ENCODE results near the gene CHST11.

Gene CHST11

DNA sequence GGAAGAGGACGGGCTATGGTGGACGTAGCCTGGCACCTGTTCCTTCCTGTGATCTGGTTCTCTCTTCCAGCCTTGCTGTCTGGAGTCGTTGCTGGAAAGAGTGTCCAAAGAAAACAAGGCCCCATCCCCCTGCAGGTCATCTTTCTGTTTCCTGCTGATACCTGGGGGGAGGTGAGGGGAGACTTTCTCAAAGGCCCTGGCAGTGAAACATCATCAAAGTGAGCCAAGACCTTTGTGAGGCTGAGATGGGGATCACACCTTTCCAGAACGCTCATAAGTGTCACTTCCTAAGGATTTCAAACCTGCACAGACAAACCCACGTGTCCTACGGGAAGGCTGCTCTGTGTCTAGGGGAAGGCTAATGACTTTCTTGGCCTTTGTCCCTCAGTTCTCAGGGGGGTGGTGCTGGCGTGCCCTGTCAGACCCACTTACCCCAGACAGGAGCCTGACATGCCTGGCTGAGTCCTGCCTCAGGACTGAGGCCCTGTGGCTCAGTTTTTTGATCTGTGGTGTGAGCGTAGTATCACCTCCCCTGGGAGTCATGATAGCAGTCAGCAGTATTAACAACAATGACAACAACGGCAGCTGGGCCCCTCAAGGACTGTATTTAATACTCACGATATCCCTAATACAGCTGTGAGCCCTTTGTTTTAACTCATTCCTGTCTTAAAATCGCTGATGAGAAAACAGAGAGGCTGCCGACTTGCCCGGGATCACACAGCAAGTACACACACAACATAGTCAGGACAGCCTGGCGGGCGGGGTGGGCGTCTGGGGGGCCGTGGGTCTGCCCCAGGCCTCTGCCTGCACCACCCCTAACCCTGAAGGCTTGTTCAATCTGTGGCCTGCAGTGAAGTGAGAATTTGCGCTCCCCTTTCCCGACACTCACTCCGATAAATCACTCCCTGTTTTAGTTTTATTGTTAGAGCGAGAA, 266.1 kb downstream of the CHST11 start:
- H3K4me2 ChIP-seq (ENCODE audit: low read depth, low read length, poor library complexity, severe bottlenecking): no peak overlapping the region
- H3K27ac ChIP-seq (ENCODE audit: low read depth, low read length): no peak overlapping the region
- no peaks in the 10 kb centered on the region for H3K79me2 ChIP-seq (ENCODE audit: insufficient read depth, low read length)
- H3K9ac ChIP-seq (ENCODE audit: low read length): no peak overlapping the region
- no peaks in the 10 kb centered on the region for H3K27me3 ChIP-seq (ENCODE audit: low read length)
- H3K36me3 ChIP-seq (ENCODE audit: low read length): no peaks in the 10 kb centered on the region
- H3K4me3 ChIP-seq (ENCODE audit: insufficient read depth, low read length, poor library complexity, severe bottlenecking): no peak overlapping the region
- H2AFZ ChIP-seq (ENCODE audit: low read depth, low read length, severe bottlenecking): no peak overlapping the region
- no peaks in the 10 kb centered on the region for H3K9me2 ChIP-seq (replicated peaks; ENCODE audit: insufficient read depth, low read length)
- H3F3A ChIP-seq (ENCODE audit: insufficient read depth): no peaks in the 10 kb centered on the region
- H4K20me1 ChIP-seq (ENCODE audit: low read depth, low read length): no peaks in the 10 kb centered on the region
- no peaks in the 10 kb centered on the region for H3K9me3 ChIP-seq (ENCODE audit: insufficient read depth, low read length)
- no peak for TF ChIP-seq EZH2phosphoT487 (conservative IDR thresholded peaks at IDR 0.05; ENCODE audit: low read length)
- TF ChIP-seq CTCF (IDR thresholded peaks at IDR 0.05; ENCODE audit: insufficient read depth, low read length, poor library complexity, severe bottlenecking): no peak

GRCh38 chr12:104723895-104724294, 267.1 kb downstream of the CHST11 start:
- no peaks in the 10 kb centered on the region for H3K9me2 ChIP-seq (replicated peaks; ENCODE audit: insufficient read depth, low read length)
- no peak overlapping the region for H3K9ac ChIP-seq (ENCODE audit: low read length)
- TF ChIP-seq EZH2phosphoT487 (conservative IDR thresholded peaks at IDR 0.05; ENCODE audit: low read length): no peak
- no peak for TF ChIP-seq CTCF (IDR thresholded peaks at IDR 0.05; ENCODE audit: insufficient read depth, low read length, poor library complexity, severe bottlenecking)
- no peaks in the 10 kb centered on the region for H3K36me3 ChIP-seq (ENCODE audit: low read length)
- H3K4me2 ChIP-seq (ENCODE audit: low read depth, low read length, poor library complexity, severe bottlenecking): no peak overlapping the region
- H3K27me3 ChIP-seq (ENCODE audit: low read length): no peaks in the 10 kb centered on the region
- no peaks in the 10 kb centered on the region for H3K9me3 ChIP-seq (ENCODE audit: insufficient read depth, low read length)
- H3K79me2 ChIP-seq (ENCODE audit: insufficient read depth, low read length): no peaks in the 10 kb centered on the region
- no peak overlapping the region for H2AFZ ChIP-seq (ENCODE audit: low read depth, low read length, severe bottlenecking)
- no peaks in the 10 kb centered on the region for H4K20me1 ChIP-seq (ENCODE audit: low read depth, low read length)
- no peaks in the 10 kb centered on the region for H3F3A ChIP-seq (ENCODE audit: insufficient read depth)
- no peak overlapping the region for H3K4me3 ChIP-seq (ENCODE audit: insufficient read depth, low read length, poor library complexity, severe bottlenecking)
- no peak overlapping the region for H3K27ac ChIP-seq (ENCODE audit: low read depth, low read length)

- Histone ChIP-seq H3K9ac (ENCODE audit: low read length) (no peak overlapping the region), H3K27ac (ENCODE audit: low read depth, low read length) (no peak overlapping the region), H4K20me1 (ENCODE audit: low read depth, low read length) (no peaks in the 10 kb centered on the region)
Observed at GRCh38 chr12:104724992-104725585, 268.3 kb downstream of the CHST11 start.

More at GRCh38 chr12:104724992-104725585, 268.3 kb downstream of the CHST11 start:
- H3K4me2 ChIP-seq (ENCODE audit: low read depth, low read length, poor library complexity, severe bottlenecking): no peak overlapping the region
- H3K9me3 ChIP-seq (ENCODE audit: insufficient read depth, low read length): no peaks in the 10 kb centered on the region
- no peaks in the 10 kb centered on the region for H3K27me3 ChIP-seq (ENCODE audit: low read length)
- H3K79me2 ChIP-seq (ENCODE audit: insufficient read depth, low read length): no peaks in the 10 kb centered on the region
- no peaks in the 10 kb centered on the region for H3F3A ChIP-seq (ENCODE audit: insufficient read depth)
- H3K4me3 ChIP-seq (ENCODE audit: insufficient read depth, low read length, poor library complexity, severe bottlenecking): no peak overlapping the region
- no peaks in the 10 kb centered on the region for H3K36me3 ChIP-seq (ENCODE audit: low read length)
- TF ChIP-seq EZH2phosphoT487 (conservative IDR thresholded peaks at IDR 0.05; ENCODE audit: low read length): no peak
- TF ChIP-seq CTCF (IDR thresholded peaks at IDR 0.05; ENCODE audit: insufficient read depth, low read length, poor library complexity, severe bottlenecking): no peak
- H2AFZ ChIP-seq (ENCODE audit: low read depth, low read length, severe bottlenecking): no peak overlapping the region
- H3K9me2 ChIP-seq (replicated peaks; ENCODE audit: insufficient read depth, low read length): no peaks in the 10 kb centered on the region
